ENCODE results near the gene GOLGA6A. TPM values are rescaled to one million over a fixed set of nuclear protein-coding genes. Genes with fewer than 3 reads are reported as not detected.

The GOLGA6A gene
- total and polyA plus RNA-seq, 2 of the 8 experiments (the other 6 are each of a cell fraction or from before 2014, with no cell fraction given) = 0.80 to 1.0 TPM

DNA sequence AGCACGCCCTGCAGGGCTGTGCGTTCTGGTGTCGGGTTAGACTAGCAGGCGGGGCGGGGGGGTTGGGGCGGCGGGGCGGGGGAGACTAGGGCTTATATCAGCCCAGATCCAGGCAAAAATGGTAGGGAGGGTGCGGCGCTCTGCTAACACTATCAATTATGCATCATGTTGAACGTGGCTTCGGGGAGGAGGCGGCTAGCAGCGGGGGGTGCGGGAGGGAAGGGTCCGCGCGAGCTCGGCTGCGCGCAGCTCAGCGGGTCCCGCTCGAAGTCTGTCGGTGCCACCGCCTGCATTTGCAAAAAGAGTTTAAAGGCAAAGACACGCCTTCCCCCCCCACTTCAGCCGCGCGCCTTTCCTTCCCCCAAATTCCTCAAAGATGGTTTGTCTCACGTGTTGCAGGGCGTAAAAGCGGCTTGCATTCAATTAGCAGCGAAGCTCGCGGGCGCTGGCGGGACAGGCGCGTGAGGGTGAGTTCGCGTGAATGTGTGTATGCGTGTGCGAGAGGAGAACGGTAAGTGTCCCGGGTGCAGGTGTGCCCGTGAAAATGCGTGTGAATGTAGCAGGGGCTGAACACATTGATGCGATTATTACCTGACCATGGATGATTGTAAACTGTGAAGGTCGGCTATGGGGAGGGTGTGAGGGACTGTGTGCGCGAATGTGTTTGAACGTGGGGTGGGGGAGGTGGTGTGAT, 48.0 kb upstream of the GOLGA6A start, which contains the start of gene ISLR2 (continued):
- TF ChIP-seq JUN (IDR thresholded peaks at IDR 0.05; ENCODE audit: low read depth, low read length) (no peak), USF2 (IDR thresholded peaks at IDR 0.05; ENCODE audit: low read length) (no peak), NRF1 (IDR thresholded peaks at IDR 0.05; ENCODE audit: low read depth, low read length) (no peak), SUZ12 (IDR thresholded peaks at IDR 0.05; ENCODE audit: low read length) (peak; percentile 15; the same call in 1 of the 2 replicates), BCL11A (IDR thresholded peaks at IDR 0.05; ENCODE audit: low read depth in 2 of 2, low read length in 2 of 2) (no peak), TEAD4 (IDR thresholded peaks at IDR 0.05; ENCODE audit: low read depth, low read length) (0 out of 2 replicates have a peak, but pooled peaks have one; percentile 6)
- TF ChIP-seq, protein P1, sequence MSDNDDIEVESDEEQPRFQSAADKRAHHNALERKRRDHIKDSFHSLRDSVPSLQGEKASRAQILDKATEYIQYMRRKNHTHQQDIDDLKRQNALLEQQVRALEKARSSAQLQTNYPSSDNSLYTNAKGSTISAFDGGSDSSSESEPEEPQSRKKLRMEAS (IDR thresholded peaks at IDR 0.05) = peak; percentile 67

All from H1 (cell line).